SK-N-SH treated with all-trans-retinoic acid at 6 μM for 48 hours (cell line): ENCODE data around the gene ZSCAN10.

Source experiments
- ATAC-seq: fragments of 200-7000 bp; cut with Tn5 transposase; 3 replicates; pipeline ENCODE4 v1.9.1; 2020; ENCODE audit warnings: mild to moderate bottlenecking, moderate library complexity
- ARNTL ChIP-seq: fragments of 450-650 bp; formaldehyde crosslinking; IDR thresholded peaks from 2 replicates; pipeline ENCODE4 v1.5.0; 2020; ENCODE audit warnings: low read depth, mild to moderate bottlenecking, moderate library complexity, borderline replicate concordance
- BACH2 ChIP-seq: fragments of 250-450 bp; sonication (Bioruptor Pico); IDR thresholded peaks from 2 replicates; pipeline ENCODE4 v1.9.0; 2021; ENCODE audit warnings: mild to moderate bottlenecking, borderline replicate concordance
- CSDC2 ChIP-seq: fragments of 250-450 bp; sonication (Bioruptor Pico); IDR thresholded peaks from 2 replicates; pipeline ENCODE4 v1.5.0; 2020; ENCODE audit warnings: mild to moderate bottlenecking, moderate library complexity
- ESRRG ChIP-seq: fragments of 250-450 bp; sonication (Bioruptor Pico); IDR thresholded peaks from 2 replicates; pipeline ENCODE4 v1.6.1; 2021; ENCODE audit warnings: mild to moderate bottlenecking
- GLIS3 ChIP-seq: fragments of 250-450 bp; sonication (Bioruptor Pico); IDR thresholded peaks from 2 replicates; pipeline ENCODE4 v1.5.0; 2020; ENCODE audit warnings: mild to moderate bottlenecking, moderate library complexity
- OSR1 ChIP-seq: fragments of 250-450 bp; sonication (Bioruptor Pico); IDR thresholded peaks from 2 replicates; pipeline ENCODE4 v1.8.0; 2022; ENCODE audit warnings: moderate library complexity, mild to moderate bottlenecking, inconsistent platforms
- PPARA ChIP-seq: fragments of 250-450 bp; sonication (Bioruptor Pico); IDR thresholded peaks from 2 replicates; pipeline ENCODE4 v1.5.0; 2020; ENCODE audit warnings: mild to moderate bottlenecking, borderline replicate concordance
- RARB ChIP-seq: fragments of 250-450 bp; sonication (Bioruptor Pico); IDR thresholded peaks from 2 replicates; pipeline ENCODE4 v1.8.0; 2021; ENCODE audit warnings: mild to moderate bottlenecking, moderate library complexity
- SNAI2 ChIP-seq: fragments of 250-450 bp; sonication (Bioruptor Pico); IDR thresholded peaks from 2 replicates; pipeline ENCODE4 v1.5.0; 2020; ENCODE audit warnings: mild to moderate bottlenecking, moderate library complexity
- TCF4 ChIP-seq: fragments of 250-450 bp; sonication (Bioruptor Pico); IDR thresholded peaks from 2 replicates; pipeline ENCODE4 v1.8.0; 2021; ENCODE audit warnings: mild to moderate bottlenecking, moderate library complexity, borderline replicate concordance
- TOX ChIP-seq: fragments of 250-450 bp; sonication (Bioruptor Pico); IDR thresholded peaks from 2 replicates; pipeline ENCODE4 v1.8.0; 2021; ENCODE audit warnings: mild to moderate bottlenecking, moderate library complexity, borderline replicate concordance
- ZC3H10 ChIP-seq: fragments of 250-450 bp; sonication (Bioruptor Pico); IDR thresholded peaks from 2 replicates; pipeline ENCODE4 v1.5.1; 2021; ENCODE audit warnings: mild to moderate bottlenecking, moderate library complexity
- ZFP3 ChIP-seq: fragments of 250-450 bp; sonication (Bioruptor Pico); IDR thresholded peaks from 2 replicates; pipeline ENCODE4 v1.5.0; 2020; ENCODE audit warnings: mild to moderate bottlenecking, moderate library complexity
- ZFP30 ChIP-seq: fragments of 450-650 bp; formaldehyde crosslinking; IDR thresholded peaks from 2 replicates; pipeline ENCODE4 v1.5.0; 2022; ENCODE audit warnings: mild to moderate bottlenecking, moderate library complexity
- ZNF565 ChIP-seq: fragments of 450-650 bp; formaldehyde crosslinking; conservative IDR thresholded peaks from 2 replicates; pipeline ENCODE4 v1.5.0; 2020; ENCODE audit warnings: low read depth, mild to moderate bottlenecking, moderate library complexity
- ZNF70 ChIP-seq: fragments of 450-650 bp; formaldehyde crosslinking; IDR thresholded peaks from 2 replicates; pipeline ENCODE4 v1.5.0; 2020; ENCODE audit warnings: mild to moderate bottlenecking, moderate library complexity
- TF ChIP-seq, protein P1 (sequence below): fragments of 250-450 bp; sonication (Bioruptor Pico); IDR thresholded peaks from 2 replicates; pipeline ENCODE4 v1.5.1; 2021; ENCODE audit warnings: mild to moderate bottlenecking, moderate library complexity
- TF ChIP-seq, protein P2 (sequence below): fragments of 250-450 bp; sonication (Bioruptor Pico); IDR thresholded peaks from 2 replicates; pipeline ENCODE4 v1.5.0; 2020; ENCODE audit warnings: mild to moderate bottlenecking, moderate library complexity
- TF ChIP-seq, protein P3 (sequence below): fragments of 250-450 bp; sonication (Bioruptor Pico); IDR thresholded peaks from 2 replicates; pipeline ENCODE4 v1.5.1; 2020; ENCODE audit warnings: low read depth, mild to moderate bottlenecking, moderate library complexity

ZSCAN10 gene

DNA sequence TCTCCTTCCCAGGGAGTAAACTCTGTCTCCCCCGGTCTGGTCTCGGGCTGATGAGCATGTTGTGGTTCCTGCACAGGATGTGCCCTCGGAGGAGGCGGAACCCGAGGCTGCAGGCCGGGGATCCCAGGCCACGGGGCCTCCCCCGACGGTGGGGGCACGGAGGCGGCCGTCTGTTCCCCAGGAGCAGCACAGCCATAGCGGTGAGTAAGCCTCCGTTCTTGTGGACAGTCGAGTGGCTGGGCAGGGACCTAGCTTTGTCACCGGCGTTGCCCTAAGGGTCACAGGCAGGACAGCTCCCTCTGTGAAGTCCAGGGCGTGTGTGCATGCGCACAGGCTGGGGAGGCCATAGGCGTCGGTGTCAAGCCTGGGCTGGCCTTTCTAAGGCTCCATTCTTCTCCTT lies 39.2 kb upstream of the ZSCAN10 start:
- no peak for ATAC-seq
- no peak for TF ChIP-seq PPARA
- TF ChIP-seq ZNF565 = no peak
- TF ChIP-seq, protein P1, sequence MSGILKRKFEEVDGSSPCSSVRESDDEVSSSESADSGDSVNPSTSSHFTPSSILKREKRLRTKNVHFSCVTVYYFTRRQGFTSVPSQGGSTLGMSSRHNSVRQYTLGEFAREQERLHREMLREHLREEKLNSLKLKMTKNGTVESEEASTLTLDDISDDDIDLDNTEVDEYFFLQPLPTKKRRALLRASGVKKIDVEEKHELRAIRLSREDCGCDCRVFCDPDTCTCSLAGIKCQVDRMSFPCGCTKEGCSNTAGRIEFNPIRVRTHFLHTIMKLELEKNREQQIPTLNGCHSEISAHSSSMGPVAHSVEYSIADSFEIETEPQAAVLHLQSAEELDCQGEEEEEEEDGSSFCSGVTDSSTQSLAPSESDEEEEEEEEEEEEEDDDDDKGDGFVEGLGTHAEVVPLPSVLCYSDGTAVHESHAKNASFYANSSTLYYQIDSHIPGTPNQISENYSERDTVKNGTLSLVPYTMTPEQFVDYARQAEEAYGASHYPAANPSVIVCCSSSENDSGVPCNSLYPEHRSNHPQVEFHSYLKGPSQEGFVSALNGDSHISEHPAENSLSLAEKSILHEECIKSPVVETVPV (CRISPR knock-in tag) = no peak
- TF ChIP-seq, protein P2, sequence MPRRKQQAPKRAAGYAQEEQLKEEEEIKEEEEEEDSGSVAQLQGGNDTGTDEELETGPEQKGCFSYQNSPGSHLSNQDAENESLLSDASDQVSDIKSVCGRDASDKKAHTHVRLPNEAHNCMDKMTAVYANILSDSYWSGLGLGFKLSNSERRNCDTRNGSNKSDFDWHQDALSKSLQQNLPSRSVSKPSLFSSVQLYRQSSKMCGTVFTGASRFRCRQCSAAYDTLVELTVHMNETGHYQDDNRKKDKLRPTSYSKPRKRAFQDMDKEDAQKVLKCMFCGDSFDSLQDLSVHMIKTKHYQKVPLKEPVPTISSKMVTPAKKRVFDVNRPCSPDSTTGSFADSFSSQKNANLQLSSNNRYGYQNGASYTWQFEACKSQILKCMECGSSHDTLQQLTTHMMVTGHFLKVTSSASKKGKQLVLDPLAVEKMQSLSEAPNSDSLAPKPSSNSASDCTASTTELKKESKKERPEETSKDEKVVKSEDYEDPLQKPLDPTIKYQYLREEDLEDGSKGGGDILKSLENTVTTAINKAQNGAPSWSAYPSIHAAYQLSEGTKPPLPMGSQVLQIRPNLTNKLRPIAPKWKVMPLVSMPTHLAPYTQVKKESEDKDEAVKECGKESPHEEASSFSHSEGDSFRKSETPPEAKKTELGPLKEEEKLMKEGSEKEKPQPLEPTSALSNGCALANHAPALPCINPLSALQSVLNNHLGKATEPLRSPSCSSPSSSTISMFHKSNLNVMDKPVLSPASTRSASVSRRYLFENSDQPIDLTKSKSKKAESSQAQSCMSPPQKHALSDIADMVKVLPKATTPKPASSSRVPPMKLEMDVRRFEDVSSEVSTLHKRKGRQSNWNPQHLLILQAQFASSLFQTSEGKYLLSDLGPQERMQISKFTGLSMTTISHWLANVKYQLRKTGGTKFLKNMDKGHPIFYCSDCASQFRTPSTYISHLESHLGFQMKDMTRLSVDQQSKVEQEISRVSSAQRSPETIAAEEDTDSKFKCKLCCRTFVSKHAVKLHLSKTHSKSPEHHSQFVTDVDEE (CRISPR knock-in tag) = no peak
- no peak for TF ChIP-seq ESRRG (CRISPR knock-in tag)
- TF ChIP-seq, protein P3, sequence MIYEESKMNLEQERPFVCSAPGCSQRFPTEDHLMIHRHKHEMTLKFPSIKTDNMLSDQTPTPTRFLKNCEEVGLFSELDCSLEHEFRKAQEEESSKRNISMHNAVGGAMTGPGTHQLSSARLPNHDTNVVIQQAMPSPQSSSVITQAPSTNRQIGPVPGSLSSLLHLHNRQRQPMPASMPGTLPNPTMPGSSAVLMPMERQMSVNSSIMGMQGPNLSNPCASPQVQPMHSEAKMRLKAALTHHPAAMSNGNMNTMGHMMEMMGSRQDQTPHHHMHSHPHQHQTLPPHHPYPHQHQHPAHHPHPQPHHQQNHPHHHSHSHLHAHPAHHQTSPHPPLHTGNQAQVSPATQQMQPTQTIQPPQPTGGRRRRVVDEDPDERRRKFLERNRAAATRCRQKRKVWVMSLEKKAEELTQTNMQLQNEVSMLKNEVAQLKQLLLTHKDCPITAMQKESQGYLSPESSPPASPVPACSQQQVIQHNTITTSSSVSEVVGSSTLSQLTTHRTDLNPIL (CRISPR knock-in tag) = no peak
- no peak for TF ChIP-seq ZC3H10 (CRISPR knock-in tag)
- TF ChIP-seq TCF4 = no peak
- TF ChIP-seq OSR1 (CRISPR knock-in tag) = no peak
- no peak for TF ChIP-seq ARNTL (CRISPR knock-in tag)

DNA sequence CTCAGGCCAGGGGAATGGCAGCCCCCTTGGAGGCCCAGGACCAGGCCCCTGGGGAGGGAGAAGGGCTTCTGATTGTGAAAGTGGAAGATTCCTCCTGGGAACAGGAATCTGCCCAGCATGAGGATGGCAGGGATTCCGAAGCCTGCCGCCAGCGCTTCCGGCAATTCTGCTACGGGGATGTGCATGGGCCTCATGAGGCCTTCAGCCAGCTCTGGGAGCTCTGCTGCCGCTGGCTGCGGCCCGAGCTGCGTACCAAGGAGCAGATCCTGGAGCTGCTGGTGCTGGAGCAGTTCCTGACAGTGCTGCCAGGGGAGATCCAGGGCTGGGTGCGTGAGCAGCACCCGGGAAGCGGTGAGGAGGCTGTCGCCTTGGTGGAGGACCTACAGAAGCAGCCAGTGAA lies 38.2 kb upstream of the ZSCAN10 start:
- TF ChIP-seq SNAI2 (CRISPR knock-in tag) = no peak
- TF ChIP-seq, protein P3 (CRISPR knock-in tag) = no peak
- no peak for TF ChIP-seq ZFP30 (CRISPR knock-in tag)
- TF ChIP-seq ESRRG (CRISPR knock-in tag) = no peak
- TF ChIP-seq RARB (CRISPR knock-in tag) = no peak
- TF ChIP-seq CSDC2 (CRISPR knock-in tag) = no peak
- TF ChIP-seq ZFP3 (CRISPR knock-in tag) = no peak
- no peak for TF ChIP-seq TOX
- no peak for TF ChIP-seq ZNF70 (CRISPR knock-in tag)
- TF ChIP-seq ZC3H10 (CRISPR knock-in tag) = no peak
- TF ChIP-seq GLIS3 (CRISPR knock-in tag) = no peak
- TF ChIP-seq, all 23 proteins: peak for 0
- ATAC-seq = no peak

DNA sequence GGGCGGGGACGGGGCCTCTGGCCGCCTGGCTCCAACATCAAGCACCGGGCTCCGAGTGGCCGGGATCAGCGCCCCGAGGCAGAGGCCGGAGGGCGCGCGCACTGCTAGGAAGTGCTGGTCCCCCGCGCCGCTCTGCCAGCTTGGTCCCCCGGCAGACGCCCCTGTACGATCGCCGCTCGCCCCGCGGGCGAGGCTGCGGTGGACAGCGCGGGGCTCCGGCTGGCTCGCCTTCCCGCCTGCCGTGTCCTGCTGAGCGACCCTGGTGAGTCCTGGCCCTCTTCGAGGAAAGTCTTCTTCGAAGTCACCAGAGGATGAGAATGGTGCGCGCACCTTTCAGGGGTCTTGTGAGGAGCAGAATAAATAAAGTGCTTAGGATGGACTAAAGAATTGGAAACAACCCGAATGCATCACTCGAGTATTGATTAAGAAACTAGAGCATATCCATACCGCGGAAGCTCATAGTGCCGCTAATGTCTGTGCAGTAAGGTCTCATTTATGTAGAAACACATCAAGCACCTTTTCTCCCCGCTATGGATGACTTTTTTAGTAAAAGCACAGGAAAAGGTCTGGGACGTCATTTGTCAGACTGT lies 36.1 kb upstream of the ZSCAN10 start:
- ATAC-seq = peak; percentile 6
- no peak for TF ChIP-seq ZNF70 (CRISPR knock-in tag)
- TF ChIP-seq PPARA = no peak
- TF ChIP-seq ARNTL (CRISPR knock-in tag) = no peak
- TF ChIP-seq TCF4 = no peak
- TF ChIP-seq ZNF565 = no peak
- TF ChIP-seq OSR1 (CRISPR knock-in tag) = no peak
- TF ChIP-seq GLIS3 (CRISPR knock-in tag) = no peak
- TF ChIP-seq BACH2 (CRISPR knock-in tag) = no peak
- no peak for TF ChIP-seq ESRRG (CRISPR knock-in tag)

DNA sequence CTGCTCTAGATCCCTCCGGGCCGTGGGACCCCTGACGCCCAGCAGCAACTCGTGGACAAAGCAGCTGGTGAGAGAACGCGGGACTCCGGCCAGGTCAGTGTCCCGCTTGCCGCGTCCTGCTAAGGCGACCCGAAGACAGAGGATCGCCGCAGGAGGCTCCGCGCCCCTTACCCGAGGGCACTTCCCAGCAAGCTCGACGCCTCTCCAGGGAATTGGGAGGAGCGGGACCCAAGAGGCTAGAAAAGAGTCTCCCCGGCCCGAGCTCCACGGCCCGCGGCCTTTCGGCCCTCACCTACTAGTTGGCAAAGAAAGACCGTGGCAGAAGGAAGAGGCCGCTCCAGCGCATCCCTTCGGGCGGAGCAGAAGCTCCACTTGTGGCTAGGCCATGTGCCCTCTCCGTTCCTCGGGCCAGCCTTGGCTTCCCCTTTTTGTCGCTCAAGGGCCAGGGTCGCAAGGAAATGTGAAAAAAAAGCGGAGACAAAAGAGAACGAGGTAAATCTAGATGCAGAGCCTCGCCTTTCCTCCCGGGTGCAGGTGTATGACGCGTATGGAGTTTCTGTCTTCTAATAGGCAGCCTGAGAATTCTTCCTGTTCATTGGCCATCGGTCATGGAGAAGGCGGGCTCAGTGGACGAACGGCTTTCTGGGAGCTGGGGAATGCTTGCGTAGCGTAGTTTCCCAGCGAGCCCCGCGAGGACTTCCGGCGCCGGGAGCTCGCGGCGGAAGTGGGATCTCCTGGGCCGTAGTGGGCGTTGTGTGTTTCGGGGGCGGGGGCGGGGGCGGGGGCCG lies 35.4 kb upstream of the ZSCAN10 start, which contains the start of gene ZNF213:
ZNF213 (plus strand) TSS at position 692 of the 788 bp plus-strand sequence. CDS start 2,252 bp downstream, outside the sequence.
- peak; percentile 95 for ATAC-seq
- TF ChIP-seq, protein P3 (CRISPR knock-in tag) = no peak
- TF ChIP-seq SNAI2 (CRISPR knock-in tag) (no peak), TOX (no peak), ZFP3 (CRISPR knock-in tag) (no peak), OSR1 (CRISPR knock-in tag) (no peak), GLIS3 (CRISPR knock-in tag) (no peak), ZNF565 (no peak), ESRRG (CRISPR knock-in tag) (no peak), ZC3H10 (CRISPR knock-in tag) (no peak), CSDC2 (CRISPR knock-in tag) (no peak), PPARA (no peak)
- TF ChIP-seq, protein P1 (CRISPR knock-in tag) = no peak
- TF ChIP-seq, protein P2 (CRISPR knock-in tag) = no peak
